HepG2 (cell line): ENCODE measurements around the gene TBC1D22A. TPM values are rescaled to one million over a fixed set of nuclear protein-coding genes. Genes with fewer than 3 reads are reported as not detected.

Experiments used
- ATF1 ChIP-seq: IDR thresholded peaks from 2 replicates; pipeline ENCODE4 v1.6.1; 2016; ENCODE audit warnings: mild to moderate bottlenecking, control low read depth
- FOXK1 ChIP-seq: sonication (generic); formaldehyde crosslinking; IDR thresholded peaks from 2 replicates; pipeline ENCODE4 v1.4.0; 2020; ENCODE audit warnings: low read depth, missing genetic modification reagents, borderline replicate concordance
- MEF2D ChIP-seq: sonication (generic); formaldehyde crosslinking; IDR thresholded peaks from 2 replicates; pipeline ENCODE4 v1.5.1; 2020; ENCODE audit warnings: mild to moderate bottlenecking, missing genetic modification reagents
- MLXIP ChIP-seq: sonication (generic); formaldehyde crosslinking; IDR thresholded peaks from 2 replicates; pipeline ENCODE4 v1.9.0; 2021; ENCODE audit warnings: missing genetic modification reagents, borderline replicate concordance
- MTF1 ChIP-seq: sonication (generic); formaldehyde crosslinking; IDR thresholded peaks from 2 replicates; pipeline ENCODE4 v1.5.0; 2020; ENCODE audit warnings: missing genetic modification reagents
- NR3C1 ChIP-seq: sonication (generic); formaldehyde crosslinking; IDR thresholded peaks from 2 replicates; pipeline ENCODE4 v1.4.0; 2020; ENCODE audit warnings: missing genetic modification reagents
- NRL ChIP-seq: sonication (generic); formaldehyde crosslinking; IDR thresholded peaks from 2 replicates; pipeline ENCODE4 v1.5.0; 2020; ENCODE audit warnings: missing genetic modification reagents, mild to moderate bottlenecking, moderate library complexity, borderline replicate concordance
- REL ChIP-seq: sonication (generic); formaldehyde crosslinking; conservative IDR thresholded peaks from 2 replicates; pipeline ENCODE4 v1.8.0; 2022; ENCODE audit warnings: mild to moderate bottlenecking, missing genetic modification reagents, moderate library complexity
- RFX3 ChIP-seq: IDR thresholded peaks from 2 replicates; pipeline ENCODE4 v1.6.1; 2016; ENCODE audit warnings: missing biosample characterization, missing genetic modification reagents
- SAFB2 ChIP-seq: sonication (generic); formaldehyde crosslinking; IDR thresholded peaks from 2 replicates; pipeline ENCODE4 v1.5.1; 2020; ENCODE audit warnings: missing genetic modification reagents, low read depth, mild to moderate bottlenecking, borderline replicate concordance
- SKI ChIP-seq: fragments of 450-650 bp; IDR thresholded peaks from one replicate; pipeline ENCODE4 v1.6.1; 2018; ENCODE audit warnings: mild to moderate bottlenecking; ENCODE audit not compliant: partially characterized antibody
- SOX6 ChIP-seq, 2 experiments: fragments of 450-650 bp in 1 of 2; sonication (generic) in 1 of 2; formaldehyde crosslinking in 1 of 2; IDR thresholded peaks; 2 replicates each; pipeline versions ENCODE4 v1.4.0 to v1.6.1; 2017 to 2020; ENCODE audit warnings: antibody characterized with exemption in 1 of 2, mild to moderate bottlenecking in 1 of 2, missing genetic modification reagents in 1 of 2
- SP2 ChIP-seq: sonication (generic); formaldehyde crosslinking; IDR thresholded peaks from 2 replicates; pipeline ENCODE4 v1.5.1; 2020; ENCODE audit warnings: mild to moderate bottlenecking, missing genetic modification reagents
- TBX3 ChIP-seq: fragments of 450-650 bp; IDR thresholded peaks from 2 replicates; pipeline ENCODE4 v1.6.1; 2017; ENCODE audit warnings: antibody characterized with exemption, mild to moderate bottlenecking, inconsistent platforms, borderline replicate concordance
- TFE3 ChIP-seq: IDR thresholded peaks from 2 replicates; pipeline ENCODE4 v1.6.1; 2016
- XBP1 ChIP-seq: sonication (generic); formaldehyde crosslinking; IDR thresholded peaks from 2 replicates; pipeline ENCODE4 v1.5.0; 2020; ENCODE audit warnings: missing genetic modification reagents
- ZBTB20 ChIP-seq: sonication (generic); formaldehyde crosslinking; IDR thresholded peaks from 2 replicates; pipeline ENCODE4 v1.8.1; 2023; ENCODE audit warnings: missing genetic modification reagents, low read depth, mild to moderate bottlenecking, borderline replicate concordance
- ZC3H13 ChIP-seq: sonication (generic); formaldehyde crosslinking; IDR thresholded peaks from 2 replicates; pipeline ENCODE4 v1.8.1; 2023; ENCODE audit warnings: mild to moderate bottlenecking, missing genetic modification reagents, moderate library complexity
- ZEB1 ChIP-seq: IDR thresholded peaks from 2 replicates; pipeline ENCODE4 v1.6.1; 2012; ENCODE audit warnings: mild to moderate bottlenecking, low read depth, inconsistent platforms; ENCODE audit not compliant: insufficient replicate concordance
- ZNF251 ChIP-seq: sonication (generic); formaldehyde crosslinking; IDR thresholded peaks from 2 replicates; pipeline ENCODE4 v1.9.0; 2021; ENCODE audit warnings: mild to moderate bottlenecking, missing genetic modification reagents
- ZNF3 ChIP-seq: IDR thresholded peaks from 2 replicates; pipeline ENCODE4 v1.7.0; 2017; ENCODE audit warnings: inconsistent platforms
- ZNF326 ChIP-seq: sonication (generic); formaldehyde crosslinking; IDR thresholded peaks from 2 replicates; pipeline ENCODE4 v1.4.0; 2020; ENCODE audit warnings: missing genetic modification reagents, borderline replicate concordance
- ZNF430 ChIP-seq: sonication (generic); formaldehyde crosslinking; IDR thresholded peaks from 2 replicates; pipeline ENCODE4 v1.9.0; 2021; ENCODE audit warnings: mild to moderate bottlenecking, missing genetic modification reagents
- ZNF432 ChIP-seq: sonication (generic); formaldehyde crosslinking; IDR thresholded peaks from 2 replicates; pipeline ENCODE4 v1.5.0; 2020; ENCODE audit warnings: missing genetic modification reagents, mild to moderate bottlenecking, borderline replicate concordance
- ZNF644 ChIP-seq: IDR thresholded peaks from 2 replicates; pipeline ENCODE4 v1.6.1; 2016; ENCODE audit warnings: low read depth
- ZNF670 ChIP-seq: sonication (generic); formaldehyde crosslinking; IDR thresholded peaks from 2 replicates; pipeline ENCODE4 v1.8.0; 2022; ENCODE audit warnings: mild to moderate bottlenecking, missing genetic modification reagents, borderline replicate concordance
- ZNF782 ChIP-seq: sonication (generic); formaldehyde crosslinking; IDR thresholded peaks from 2 replicates; pipeline ENCODE4 v1.4.0; 2020; ENCODE audit warnings: missing genetic modification reagents, mild to moderate bottlenecking, borderline replicate concordance
- polyA plus RNA-seq, 8 experiments: library from polyadenylated mRNA; depleted of rRNA in 3 of 8; stranded (reverse) in 7 of 8; unstranded in 1 of 8; fragments of >200 nt; fragmentation: Illumina TruSeq in 4 of 8; extraction: Trizol in 4 of 8; gene quantifications; 2 replicates each; pipeline versions ENCODE4 v1.2.1 to v1.2.3, GENCODE V29; 2011 to 2016; ENCODE audit warnings: low read depth in 4 of 8, missing spikeins in 1 of 8, mixed read lengths in 1 of 8; ENCODE audit not compliant: insufficient read depth in 1 of 8
- total RNA-seq, 5 experiments: library from RNA; depleted of rRNA; stranded (reverse); fragments of >200 nt; fragmentation: Illumina TruSeq; extraction: Trizol; gene quantifications; 2 replicates each; pipeline ENCODE4 v1.2.3, GENCODE V29; 2016; ENCODE audit warnings: low read depth in 1 of 5

The TBC1D22A gene
- total and polyA plus RNA-seq, 2 of the 13 experiments (the other 11 are each of a cell fraction or from before 2014, with no cell fraction given): 17.3 to 18.0 TPM

- peak; percentile 99 for TF ChIP-seq MLXIP (CRISPR knock-in tag)
- peak; percentile 77; the same call in 1 of the 2 replicates for TF ChIP-seq ZNF782
- no peak for TF ChIP-seq REL (CRISPR knock-in tag)
- peak; percentile 50 for TF ChIP-seq ZEB1
- TF ChIP-seq ZNF430 (CRISPR knock-in tag): peak; percentile 56; the same call in 1 of the 2 replicates
- TF ChIP-seq ZNF3: no peak
- peak; percentile 65 for TF ChIP-seq TBX3
- TF ChIP-seq MTF1 (CRISPR knock-in tag): no peak
- peak; percentile 52; the same call in 1 of the 2 replicates for TF ChIP-seq SP2 (CRISPR knock-in tag)
- peak; percentile 51; the same call in 1 of the 2 replicates for TF ChIP-seq ZNF670 (CRISPR knock-in tag)
- no peak for TF ChIP-seq ZNF644 (CRISPR knock-in tag)
- TF ChIP-seq SAFB2 (CRISPR knock-in tag): peak; percentile 84; the same call in 1 of the 2 replicates
- TF ChIP-seq ATF1 (CRISPR knock-in tag): no peak
- 0 out of 2 replicates have a peak, but pooled peaks have one; percentile 14 for TF ChIP-seq ZNF432
- no peak for TF ChIP-seq ZNF326 (CRISPR knock-in tag)
- TF ChIP-seq FOXK1 (CRISPR knock-in tag): no peak
- no peak for TF ChIP-seq RFX3 (CRISPR knock-in tag)
- peak; percentile 89 for TF ChIP-seq TFE3 (CRISPR knock-in tag)
- TF ChIP-seq ZNF251: no peak
- peak; percentile 76; the same call in 1 of the 2 replicates for TF ChIP-seq ZC3H13 (CRISPR knock-in tag)
- no peak for TF ChIP-seq SOX6 (IDR thresholded peaks at IDR 0.05)
- peak; percentile 93 for TF ChIP-seq SOX6 (CRISPR knock-in tag; IDR thresholded peaks at IDR 0.05)
- peak; percentile 82; the same call in 1 of the 2 replicates for TF ChIP-seq MEF2D
- TF ChIP-seq NRL (CRISPR knock-in tag): 0 out of 2 replicates have a peak, but pooled peaks have one; percentile 56
- TF ChIP-seq XBP1 (CRISPR knock-in tag): no peak
- TF ChIP-seq SKI: peak; percentile 59
- peak; percentile 82; the same call in 1 of the 2 replicates for TF ChIP-seq ZBTB20 (CRISPR knock-in tag)
- TF ChIP-seq NR3C1 (CRISPR knock-in tag): no peak
These were observed 31.0 kb upstream of the TBC1D22A start (continued) for GRCh38 chr22:46731246-46732040.
